Kidney (tissue), 14 donors: ENCODE results near the gene AP5Z1. TPM values are rescaled to one million over a fixed set of nuclear protein-coding genes. Genes with fewer than 3 reads are reported as not detected.

Source experiments
- DNase-seq, 5 donors: peaks; one replicate each; pipeline ENCODE4 v3.0.0-alpha.2; 2013 to 2020
- FAIRE-seq: peaks from 2 replicates; lab custom pipeline; 2012; peaks lifted over from hg19 to GRCh38; lab: Jason Lieb, UNC
- H3K27ac ChIP-seq, 2 donors: one replicate each; pipeline ENCODE4 v1.7.0; 2013; ENCODE audit warnings: low read depth in 2 of 2, low read length in 2 of 2, inconsistent platforms in 1 of 2
- H3K27me3 ChIP-seq: one replicate; pipeline ENCODE4 v1.7.1; 2013; ENCODE audit warnings: low read length, inconsistent platforms; ENCODE audit not compliant: control insufficient read depth, insufficient read depth
- H3K36me3 ChIP-seq, 3 donors: one replicate each; pipeline versions ENCODE4 v1.7.0 to v1.7.1; 2013; ENCODE audit warnings: low read length in 3 of 3, control low read depth in 1 of 3, inconsistent platforms in 1 of 3; ENCODE audit not compliant: insufficient read depth in 3 of 3, control insufficient read depth in 2 of 3
- H3K4me1 ChIP-seq, 3 donors: one replicate each; pipeline versions ENCODE4 v1.7.0 to v1.7.1; 2013; ENCODE audit warnings: low read length in 3 of 3, inconsistent platforms in 1 of 3, low read depth in 1 of 3; ENCODE audit not compliant: control insufficient read depth in 2 of 3, insufficient read depth in 2 of 3
- H3K4me3 ChIP-seq, 3 donors: one replicate each; pipeline versions ENCODE4 v1.7.0 to v1.8.1; 2013; ENCODE audit warnings: low read length in 3 of 3, control low read depth in 1 of 3, inconsistent platforms in 1 of 3
- H3K9ac ChIP-seq, 3 donors: one replicate each; pipeline versions ENCODE4 v1.7.0 to v1.7.1; 2013; ENCODE audit warnings: low read length in 3 of 3, control low read depth in 1 of 3, inconsistent platforms in 1 of 3
- H3K9me3 ChIP-seq, 3 donors: one replicate each; pipeline versions ENCODE4 v1.7.0 to v1.7.1; 2013; ENCODE audit warnings: low read length in 3 of 3, control low read depth in 1 of 3, inconsistent platforms in 1 of 3; ENCODE audit not compliant: control insufficient read depth in 2 of 3, insufficient read depth in 1 of 3
- intact Hi-C: fragments of 100-400 bp; cut with DNase I; formaldehyde crosslinking; loops from one replicate; pipeline ENCODE4 v1.11.1; 2022
- polyA plus RNA-seq: library from polyadenylated mRNA; stranded (reverse); fragments of 350-450 nt; fragmentation: Illumina TruSeq; extraction: RNeasy Lipid Tissue Mini Kit (QIAGEN cat#74804); gene quantifications from one replicate; pipeline ENCODE4 v1.2.3, GENCODE V29; 2014; ENCODE audit warnings: low read depth, low replicate concordance; ENCODE audit not compliant: insufficient read depth
- total RNA-seq: library from RNA; stranded (reverse); fragmentation: NEBNext Ultra II Directional; extraction: Animal tissue kit (Norgen Biotek cat#: 25700); gene quantifications from one replicate; pipeline ENCODE4 v1.2.1, GENCODE V29; 2021
- TF ChIP-seq, protein P1 (sequence below): IDR thresholded peaks from 3 replicates; pipeline ENCODE4 v1.5.1; 2012; ENCODE audit warnings: mild to moderate bottlenecking, moderate library complexity, borderline replicate concordance; ENCODE audit not compliant: insufficient read depth; ENCODE audit errors: extremely low read depth
- donor health status: control.
- donor health status: control.
- donor health status: control.
- donor health status: control.
- donor health status: control.
- donor health status: DM: yes; HTN: yes; CAD: no.
- donor health status: Normal renal cell carcinoma (clear cell type).

AP5Z1 gene
- total and polyA plus RNA-seq, 2 donors from 2014 or later, result 23.4 to 38.5 TPM

GRCh38 chr7:4831723-4832495 lies 56.5 kb downstream of the AP5Z1 start:
- FAIRE-seq, result no peak
- Histone ChIP-seq H3K27ac (no peak overlapping the region), H3K4me3 (no peak overlapping the region), H3K9ac (no peak overlapping the region), H3K4me1 (no peaks in the 10 kb centered on the region), H3K9me3 (no peaks in the 10 kb centered on the region), H3K36me3 (no peaks in the 10 kb centered on the region), H3K27me3 (no peaks in the 10 kb centered on the region)
- intact Hi-C loops, result no loop called here
- TF ChIP-seq, protein P1, sequence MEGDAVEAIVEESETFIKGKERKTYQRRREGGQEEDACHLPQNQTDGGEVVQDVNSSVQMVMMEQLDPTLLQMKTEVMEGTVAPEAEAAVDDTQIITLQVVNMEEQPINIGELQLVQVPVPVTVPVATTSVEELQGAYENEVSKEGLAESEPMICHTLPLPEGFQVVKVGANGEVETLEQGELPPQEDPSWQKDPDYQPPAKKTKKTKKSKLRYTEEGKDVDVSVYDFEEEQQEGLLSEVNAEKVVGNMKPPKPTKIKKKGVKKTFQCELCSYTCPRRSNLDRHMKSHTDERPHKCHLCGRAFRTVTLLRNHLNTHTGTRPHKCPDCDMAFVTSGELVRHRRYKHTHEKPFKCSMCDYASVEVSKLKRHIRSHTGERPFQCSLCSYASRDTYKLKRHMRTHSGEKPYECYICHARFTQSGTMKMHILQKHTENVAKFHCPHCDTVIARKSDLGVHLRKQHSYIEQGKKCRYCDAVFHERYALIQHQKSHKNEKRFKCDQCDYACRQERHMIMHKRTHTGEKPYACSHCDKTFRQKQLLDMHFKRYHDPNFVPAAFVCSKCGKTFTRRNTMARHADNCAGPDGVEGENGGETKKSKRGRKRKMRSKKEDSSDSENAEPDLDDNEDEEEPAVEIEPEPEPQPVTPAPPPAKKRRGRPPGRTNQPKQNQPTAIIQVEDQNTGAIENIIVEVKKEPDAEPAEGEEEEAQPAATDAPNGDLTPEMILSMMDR, result no peak
- no peak for DNase-seq

DNA sequence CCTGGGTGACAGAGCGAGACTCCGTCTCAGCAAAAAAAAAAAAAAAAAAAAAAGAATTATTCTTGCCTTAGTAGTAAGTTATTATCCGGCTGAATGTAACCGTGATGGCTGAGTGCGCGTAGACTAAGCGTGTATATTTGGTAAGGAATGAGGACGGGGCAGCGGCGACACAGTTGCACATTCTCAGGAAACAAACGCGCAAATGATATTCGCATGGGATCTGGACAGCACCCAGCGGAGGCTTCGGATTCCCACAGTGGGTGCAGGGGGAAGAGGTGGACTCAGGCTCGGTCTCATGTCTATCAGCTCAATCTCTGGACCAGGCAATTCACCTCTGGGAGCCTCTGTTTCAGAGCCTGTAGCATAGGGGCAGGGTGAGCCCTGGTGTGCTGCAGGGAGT lies 57.3 kb downstream of the AP5Z1 start:
- H3K27ac ChIP-seq, result no peak overlapping the region
- H3K9me3 ChIP-seq, result no peaks in the 10 kb centered on the region
- no peak overlapping the region for H3K4me3 ChIP-seq
- H3K36me3 ChIP-seq, result no peaks in the 10 kb centered on the region
- TF ChIP-seq, protein P1, result no peak
- H3K9ac ChIP-seq, result no peak overlapping the region
- H3K4me1 ChIP-seq, result no peaks in the 10 kb centered on the region
- H3K27me3 ChIP-seq, result no peaks in the 10 kb centered on the region
- DNase-seq (no peak), FAIRE-seq (no peak)
- intact Hi-C loops, result no loop called here

- H3K9me3 ChIP-seq, result no peaks in the 10 kb centered on the region
- intact Hi-C loops, result no loop called here
- DNase-seq (no peak), FAIRE-seq (no peak)
- no peak overlapping the region for H3K9ac ChIP-seq
- no peak overlapping the region for H3K27ac ChIP-seq
- no peak overlapping the region for H3K4me3 ChIP-seq
- no peaks in the 10 kb centered on the region for H3K27me3 ChIP-seq
- H3K36me3 ChIP-seq, result no peaks in the 10 kb centered on the region
- H3K4me1 ChIP-seq, result no peaks in the 10 kb centered on the region
- TF ChIP-seq, protein P1, result no peak
Measured at GRCh38 chr7:4833176-4833575, 57.8 kb downstream of the AP5Z1 start.
